GM12873 (cell line): ENCODE data around the gene HABP4.

Experiments
- CTCF ChIP-seq: IDR thresholded peaks from 2 replicates; pipeline ENCODE4 v1.5.1; 2012; ENCODE audit warnings: low read depth, mild to moderate bottlenecking, moderate library complexity, low read length, control low read depth; ENCODE audit not compliant: insufficient read depth; ENCODE audit errors: missing control alignments

The HABP4 gene

DNA sequence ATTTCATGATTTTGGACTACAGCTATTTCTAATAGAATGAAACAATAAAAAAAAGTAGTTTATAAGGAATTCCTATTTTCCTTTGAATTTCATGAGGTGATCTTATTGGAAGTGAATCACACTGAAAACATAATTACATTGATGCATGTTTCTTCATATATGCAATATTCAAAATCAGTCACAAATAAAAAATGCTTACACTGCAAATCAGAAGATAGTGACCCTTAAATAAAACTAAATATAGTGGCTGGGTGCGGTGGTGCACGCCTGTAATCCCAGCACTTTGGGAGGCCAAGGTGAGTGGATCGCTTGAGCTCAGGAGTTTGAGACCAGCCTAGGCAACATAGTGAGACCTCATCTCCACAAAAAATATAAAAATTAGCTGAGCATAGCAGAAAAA lies 90.1 kb downstream of the HABP4 start:
- TF ChIP-seq CTCF = no peak
